HG03520 (cell line): Measurements from ENCODE around the gene PPHLN1.
A peak's percentile ranks its signal among the peaks of the same experiment; 100 is the strongest.

Experiments
- ATAC-seq: cut with Tn5 transposase; IDR thresholded peaks from one replicate; pipeline ENCODE4 v1.9.1; 2021; ENCODE audit warnings: mild to moderate bottlenecking, moderate library complexity; ENCODE audit not compliant: unreplicated experiment

Gene PPHLN1, protein sequence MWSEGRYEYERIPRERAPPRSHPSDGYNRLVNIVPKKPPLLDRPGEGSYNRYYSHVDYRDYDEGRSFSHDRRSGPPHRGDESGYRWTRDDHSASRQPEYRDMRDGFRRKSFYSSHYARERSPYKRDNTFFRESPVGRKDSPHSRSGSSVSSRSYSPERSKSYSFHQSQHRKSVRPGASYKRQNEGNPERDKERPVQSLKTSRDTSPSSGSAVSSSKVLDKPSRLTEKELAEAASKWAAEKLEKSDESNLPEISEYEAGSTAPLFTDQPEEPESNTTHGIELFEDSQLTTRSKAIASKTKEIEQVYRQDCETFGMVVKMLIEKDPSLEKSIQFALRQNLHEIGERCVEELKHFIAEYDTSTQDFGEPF

DNA sequence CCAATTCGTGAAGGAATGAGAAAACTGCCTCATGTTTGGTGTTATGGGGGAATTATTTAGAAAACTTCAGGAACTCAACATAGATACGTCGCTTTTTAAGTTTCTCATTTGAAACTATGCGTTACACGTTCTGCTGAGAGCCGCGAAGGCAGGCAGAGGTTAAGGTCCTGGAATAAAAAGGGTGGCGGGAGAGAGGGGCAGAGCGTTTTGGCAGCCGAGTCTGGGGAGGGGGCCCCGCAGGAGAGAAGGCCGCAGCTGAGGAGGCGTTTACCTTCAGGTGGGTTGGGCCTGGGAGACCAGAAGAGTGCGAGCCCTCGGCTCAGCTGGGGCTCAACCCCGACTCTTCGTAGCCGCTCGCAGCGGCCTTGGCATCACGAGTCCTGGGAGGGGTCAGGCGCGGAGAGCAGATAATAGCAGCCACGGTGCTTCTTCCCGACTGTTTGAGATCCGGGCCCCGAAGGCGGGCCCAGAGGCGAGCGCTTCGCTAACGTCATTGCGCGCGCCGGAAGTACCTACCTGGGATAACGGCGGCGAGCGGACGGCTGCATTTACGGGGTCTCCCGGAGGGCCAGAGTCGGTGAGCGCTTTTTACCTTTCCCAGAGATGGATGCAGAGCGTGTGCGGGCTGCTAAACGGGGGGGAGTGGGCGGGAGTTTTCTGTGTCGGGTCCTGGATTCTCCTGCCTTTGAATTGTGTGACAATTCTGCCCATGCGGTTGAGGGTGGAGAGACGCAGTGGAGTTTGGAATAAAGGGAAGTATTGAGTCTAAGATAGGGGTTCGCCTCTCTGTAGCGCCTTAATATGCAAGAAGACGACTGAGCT lies at the start of gene PPHLN1, which contains the start of gene ZCRB1:
Gene PPHLN1 (plus strand): TSS at position 515 of the 822 bp plus-strand sequence. CDS start 9,736 bp downstream, outside the sequence.
Gene ZCRB1 (minus strand): TSS at position 442 of the 822 bp plus-strand sequence. CDS start 1,992 bp downstream, outside the sequence.
- ATAC-seq: peak; percentile 91

DNA sequence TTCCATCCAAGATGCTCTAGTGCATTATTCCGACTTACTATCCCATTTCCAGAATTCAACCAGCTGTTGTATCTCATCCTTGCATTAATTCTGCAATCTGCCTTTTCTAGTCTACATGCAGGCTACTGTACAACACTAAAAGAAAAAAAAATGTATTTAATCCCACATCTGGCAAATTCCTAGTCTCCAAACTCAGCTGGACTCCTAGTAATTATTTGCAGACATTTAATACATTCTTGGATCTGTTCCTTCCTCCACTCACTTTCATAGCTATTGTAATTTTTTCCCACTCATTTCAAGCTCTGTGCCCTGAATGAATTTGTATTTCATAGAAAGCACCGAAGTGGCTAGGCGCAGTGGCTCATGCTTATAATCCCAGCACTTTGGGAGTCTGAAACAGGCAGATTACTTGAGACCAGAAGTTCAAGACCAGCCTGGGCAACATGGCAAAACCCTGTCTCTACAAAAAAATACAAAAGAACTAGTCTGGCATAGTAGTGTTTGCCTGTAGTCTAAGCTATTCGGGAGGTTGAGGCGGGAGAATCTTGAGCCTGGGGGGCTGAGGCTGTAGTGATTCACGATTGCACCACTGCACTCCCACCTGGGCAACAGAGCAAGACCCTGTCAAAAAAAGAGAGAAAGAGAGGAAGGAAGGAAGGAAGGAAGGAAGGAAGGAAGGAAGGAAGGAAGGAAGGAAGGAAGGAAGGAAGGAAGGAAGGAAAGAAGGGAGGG lies 48.4 kb upstream of the PPHLN1 start:
- no peak for ATAC-seq

DNA sequence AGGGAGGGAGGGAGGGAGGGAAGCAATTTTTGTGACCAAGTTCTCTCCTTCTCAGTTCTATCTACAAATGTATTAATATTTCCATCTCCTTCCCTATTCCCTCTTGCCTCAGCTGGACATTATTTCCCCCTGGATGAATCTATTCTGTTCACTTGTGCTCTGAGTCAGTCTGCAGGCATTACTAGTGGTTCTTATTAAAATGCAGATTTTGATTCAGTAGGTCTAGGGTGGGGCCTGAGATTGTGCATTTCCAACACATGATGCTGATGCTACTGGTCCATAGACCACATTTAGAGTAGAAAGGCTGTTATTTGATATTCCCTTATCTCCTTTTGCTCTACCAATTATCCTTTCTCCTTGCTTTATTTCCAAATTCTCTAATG lies 47.8 kb upstream of the PPHLN1 start:
- no peak for ATAC-seq

DNA sequence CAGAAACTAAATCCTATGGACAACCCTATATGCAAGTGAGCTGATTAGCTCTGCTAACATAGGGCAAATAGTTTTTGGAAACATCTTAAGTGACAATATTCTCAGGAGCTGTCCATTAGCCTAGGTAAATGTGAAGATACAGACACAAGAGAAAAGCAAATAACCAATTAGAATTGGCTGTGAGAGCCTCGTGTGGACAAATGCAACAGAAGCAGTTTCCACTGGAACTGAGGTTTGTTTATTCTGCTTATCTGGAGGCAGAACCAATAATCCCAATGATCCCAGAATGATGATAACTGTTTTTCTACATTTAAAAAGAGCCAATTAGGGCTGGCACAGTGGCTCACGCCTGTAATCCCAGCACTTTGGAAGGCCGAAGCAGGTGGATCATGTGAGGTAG lies 44.7 kb upstream of the PPHLN1 start:
- no peak for ATAC-seq

DNA sequence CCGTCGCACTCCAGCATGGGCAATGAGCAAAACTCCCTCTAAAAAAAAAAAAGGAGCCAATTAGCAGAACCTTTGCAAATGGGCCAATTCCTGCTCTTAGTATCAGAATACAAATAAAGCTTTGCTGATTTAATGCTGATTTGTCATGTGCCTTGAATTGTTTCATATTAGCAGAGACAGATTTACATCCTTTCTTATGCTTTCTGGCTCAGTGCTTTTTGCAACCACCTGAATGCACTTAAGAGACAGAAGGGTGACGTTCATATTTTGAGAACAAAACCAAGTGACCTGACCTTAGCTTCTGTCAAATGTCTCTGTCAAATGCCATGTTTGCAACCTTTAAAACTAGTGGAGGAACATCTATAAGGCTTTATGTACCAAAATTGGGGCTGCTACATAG lies 44.1 kb upstream of the PPHLN1 start:
- ATAC-seq: no peak

DNA sequence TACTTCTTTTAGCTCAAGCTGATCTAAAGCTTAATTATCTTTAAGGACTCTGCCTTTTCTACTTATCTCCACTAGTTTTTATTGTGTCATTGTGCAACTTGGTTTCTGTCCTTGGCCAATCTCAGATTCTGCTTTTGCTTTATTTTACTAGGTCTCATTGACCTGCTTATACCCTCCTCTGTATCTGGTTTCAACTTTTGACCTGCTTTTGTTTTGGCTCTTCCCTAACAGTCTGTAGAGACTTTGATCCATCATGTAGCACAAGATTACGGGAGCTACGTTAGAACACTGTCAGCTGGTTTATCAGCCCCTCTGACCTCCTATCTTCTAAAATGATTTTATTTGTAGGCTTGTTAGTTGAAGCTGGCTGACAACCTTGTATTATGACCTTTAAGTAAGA lies 43.7 kb upstream of the PPHLN1 start:
- ATAC-seq: no peak

DNA sequence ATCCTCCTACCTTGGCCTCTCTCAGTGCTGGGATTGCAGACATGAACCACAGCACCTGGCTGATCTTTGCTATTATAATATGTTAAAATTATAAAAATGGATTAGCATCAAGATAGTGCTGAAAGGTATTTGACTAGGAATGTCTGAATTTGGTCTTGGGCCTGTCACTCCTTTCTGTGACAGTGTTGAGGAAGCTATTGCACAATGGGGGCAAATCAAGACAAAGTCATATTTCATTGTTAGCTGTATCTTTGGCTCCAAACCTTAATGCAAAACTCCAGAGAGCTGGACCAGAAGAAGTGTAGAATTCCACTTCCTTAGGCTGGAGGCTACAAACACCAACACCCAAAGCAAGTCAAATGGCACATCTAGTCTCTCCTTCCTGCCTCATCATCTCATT lies 42.2 kb upstream of the PPHLN1 start:
- ATAC-seq: no peak

DNA sequence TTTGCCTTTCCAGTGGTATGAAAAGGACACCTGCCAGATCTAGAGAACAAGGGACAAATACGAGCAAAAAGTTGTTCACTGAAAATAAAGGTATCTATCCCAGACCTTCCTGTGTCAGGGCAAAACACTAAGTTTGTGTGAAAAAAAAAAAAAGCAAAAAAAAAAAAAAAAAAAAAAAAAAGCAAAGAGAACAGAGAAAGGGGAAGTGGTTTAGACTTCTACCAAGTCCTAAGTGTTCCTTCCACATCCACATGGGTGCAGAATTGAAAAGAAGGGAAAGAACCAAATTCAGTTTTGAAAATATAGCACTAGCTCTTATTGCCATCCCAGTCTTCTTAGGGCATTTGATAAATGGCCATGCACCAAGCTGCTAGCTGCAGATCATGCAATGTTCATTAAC lies 41.8 kb upstream of the PPHLN1 start:
- ATAC-seq: no peak

DNA sequence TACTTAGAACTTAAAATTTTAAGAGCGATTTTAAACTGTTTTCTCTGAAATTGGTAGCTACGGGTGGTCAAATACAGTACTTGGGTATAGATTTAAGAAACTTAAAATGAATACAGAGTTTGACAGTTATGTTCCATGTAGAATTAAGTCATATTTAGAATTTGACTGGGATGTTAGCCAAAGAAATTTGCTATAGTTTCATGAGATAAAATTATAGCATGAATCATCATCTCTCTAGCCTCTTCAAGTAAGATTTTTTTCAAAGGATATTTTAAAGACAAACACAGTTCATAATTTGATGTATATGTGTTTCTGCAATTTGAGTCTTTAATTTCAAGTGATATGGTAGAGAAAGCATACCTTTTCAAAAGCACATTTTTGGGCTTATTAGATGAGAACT lies 41.1 kb upstream of the PPHLN1 start:
- no peak for ATAC-seq

DNA sequence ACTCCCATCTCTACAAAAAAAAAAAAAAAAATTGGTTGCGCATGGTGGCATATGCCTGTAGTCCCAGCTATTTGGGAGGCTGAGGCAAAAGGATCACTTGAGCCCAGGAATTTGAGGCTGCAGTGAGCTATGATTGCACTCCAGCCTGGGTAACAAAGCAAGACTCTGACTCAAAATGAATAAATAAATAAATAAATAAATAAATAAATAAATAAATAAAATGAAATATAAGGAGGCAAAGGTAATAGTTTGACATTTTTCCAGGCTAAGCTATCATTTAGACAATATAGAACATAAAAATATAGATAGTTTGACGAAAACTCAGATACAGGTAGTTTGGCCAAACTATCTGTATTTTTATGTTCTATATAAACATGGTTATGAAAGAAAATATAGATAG lies 40.5 kb upstream of the PPHLN1 start:
- no peak for ATAC-seq

DNA sequence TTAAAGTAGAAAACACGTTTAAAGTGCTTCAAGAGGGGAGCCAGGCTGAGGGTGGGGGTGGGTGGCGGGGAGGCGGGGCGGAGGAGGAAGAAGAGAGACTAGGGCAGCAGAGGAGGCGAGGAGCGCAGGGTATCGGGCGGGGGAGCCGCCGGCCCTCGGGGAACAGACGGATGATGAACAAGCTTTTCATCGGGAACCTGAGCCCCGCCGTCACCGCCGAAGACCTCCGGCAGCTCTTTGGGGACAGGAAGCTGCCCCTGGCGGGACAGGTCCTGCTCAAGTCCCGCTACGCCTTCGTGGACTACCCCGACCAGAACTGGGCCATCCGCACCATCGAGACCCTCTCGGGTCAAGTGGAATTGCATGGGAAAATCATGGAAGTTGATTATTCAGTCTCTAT lies 39.2 kb upstream of the PPHLN1 start:
- ATAC-seq: no peak

DNA sequence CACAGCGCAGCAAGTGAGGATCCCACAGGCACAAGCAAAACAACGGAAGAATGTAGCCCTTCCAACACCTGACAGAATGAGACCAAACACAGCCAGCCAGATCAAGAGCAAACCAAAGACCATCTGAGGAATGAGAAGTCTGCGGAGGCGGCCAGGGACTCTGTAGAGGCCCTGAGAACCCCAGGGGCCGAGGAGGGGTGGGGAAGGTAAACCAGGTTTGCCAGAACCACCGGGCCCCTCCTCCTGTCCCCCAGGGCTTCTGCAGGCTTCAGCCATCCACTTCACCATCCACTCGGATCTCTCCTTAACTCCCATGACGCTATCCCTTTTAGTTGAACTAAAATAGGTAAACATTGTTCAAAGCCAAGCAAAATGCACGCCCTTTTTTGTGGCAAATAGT lies 37.4 kb upstream of the PPHLN1 start:
- no peak for ATAC-seq

DNA sequence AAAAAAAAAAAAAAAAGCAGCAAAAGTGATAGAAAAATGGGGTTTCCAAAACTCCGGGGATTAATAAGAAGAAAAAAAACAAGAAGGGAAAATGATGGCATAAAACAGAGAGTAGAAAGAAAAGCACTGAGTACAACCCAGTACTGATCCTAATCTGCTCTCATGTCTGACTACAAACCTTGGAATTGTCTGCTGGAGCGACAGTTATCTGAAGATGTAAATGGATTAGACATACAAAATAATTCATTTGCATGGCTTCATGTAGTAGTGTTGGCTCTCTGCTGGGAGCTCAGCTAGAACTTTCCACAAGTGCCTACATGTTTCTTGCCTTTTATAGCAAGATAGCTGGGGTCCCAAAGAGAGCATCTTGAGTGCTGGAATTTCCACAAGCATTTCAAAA lies 34.3 kb upstream of the PPHLN1 start:
- ATAC-seq: no peak

DNA sequence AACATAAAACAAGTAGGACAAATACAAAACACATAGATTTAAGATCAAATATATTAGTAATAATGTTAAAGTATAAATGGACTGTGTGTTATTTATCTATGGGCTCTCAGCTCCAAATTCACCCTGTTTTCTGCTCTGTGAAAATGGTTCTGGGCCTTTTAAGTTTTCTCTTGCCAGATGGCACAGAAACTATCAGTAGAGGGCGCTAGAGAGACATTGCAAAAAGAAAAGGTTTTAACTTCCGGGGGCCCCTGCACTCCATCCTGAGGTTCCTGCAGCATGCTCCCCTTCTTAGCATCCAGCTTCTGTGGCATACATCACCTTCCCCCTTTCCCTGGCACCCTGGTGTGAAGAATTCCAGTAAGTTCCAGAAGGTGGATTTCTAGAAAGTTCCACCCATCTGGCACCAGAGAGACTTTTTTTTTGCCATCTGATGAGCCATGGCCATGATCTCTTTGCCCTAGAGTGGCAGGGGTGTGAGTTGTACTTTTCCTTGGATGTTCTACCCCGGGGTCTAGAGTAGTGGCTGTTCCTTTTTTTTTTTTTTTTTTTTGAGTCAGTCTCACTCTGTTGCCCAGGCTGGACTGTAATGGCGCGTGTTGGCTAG lies 29.4 kb upstream of the PPHLN1 start:
- no peak for ATAC-seq

DNA sequence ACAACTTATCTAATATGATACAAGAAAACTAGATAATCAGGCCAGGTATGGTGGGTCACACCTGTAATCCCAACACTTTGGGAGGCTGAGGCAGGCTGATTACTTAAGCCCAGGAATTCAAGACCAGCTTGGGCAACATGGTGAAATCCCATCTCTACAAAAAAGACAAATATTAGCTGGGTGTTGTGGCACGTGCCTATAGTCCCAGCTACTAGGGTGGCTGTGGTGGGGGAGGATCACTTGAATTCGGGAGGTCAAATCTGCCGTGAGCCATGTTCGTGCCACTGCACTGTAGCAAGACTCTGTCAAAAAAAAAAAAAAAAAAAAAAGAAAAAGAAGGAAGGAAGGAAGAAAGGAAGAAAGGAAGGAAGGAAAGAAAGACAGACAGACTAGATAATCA lies 27.1 kb upstream of the PPHLN1 start:
- ATAC-seq: no peak

DNA sequence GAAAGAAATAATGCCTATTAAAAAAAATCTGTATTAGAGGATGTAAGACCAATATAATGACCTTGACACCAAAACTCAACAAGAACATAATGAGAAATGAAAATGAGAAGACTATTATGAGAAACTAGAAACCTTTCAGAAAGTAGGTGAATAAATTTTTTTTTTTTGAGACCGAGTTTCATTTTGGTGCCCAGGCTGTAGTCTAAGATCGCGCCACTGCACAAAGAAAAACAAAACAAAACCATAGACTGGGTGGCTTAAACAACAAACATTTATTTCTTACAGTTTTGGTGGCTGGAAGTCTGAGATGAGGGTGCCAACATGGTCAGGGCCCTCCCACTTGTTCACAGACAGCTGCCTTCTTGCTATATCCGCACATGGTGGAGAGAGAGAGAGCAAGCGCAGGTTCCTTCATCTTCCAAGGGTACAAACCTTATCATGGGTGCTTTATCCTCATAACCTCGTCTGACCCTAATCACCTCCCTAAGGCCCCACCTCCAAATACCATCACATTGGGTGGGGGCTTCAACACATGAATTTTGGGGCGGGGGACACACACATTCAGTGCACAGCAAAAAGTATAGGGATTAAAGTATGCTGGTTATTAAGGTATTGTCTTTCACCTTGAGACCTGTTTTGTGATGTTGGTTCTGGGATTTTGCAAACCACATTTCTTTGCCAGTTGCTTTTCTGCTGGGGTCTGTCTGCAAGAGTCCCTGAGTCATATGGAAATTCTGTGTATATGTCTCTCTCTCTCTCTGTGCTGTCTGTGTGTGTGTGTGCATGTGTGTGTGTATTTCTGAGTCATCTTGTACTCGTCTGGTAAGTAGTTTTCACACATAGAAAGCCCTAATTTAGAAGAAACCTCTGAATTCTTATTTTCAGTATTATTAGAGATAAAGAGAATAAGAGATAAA lies 26.3 kb upstream of the PPHLN1 start:
- peak; percentile 78 for ATAC-seq

DNA sequence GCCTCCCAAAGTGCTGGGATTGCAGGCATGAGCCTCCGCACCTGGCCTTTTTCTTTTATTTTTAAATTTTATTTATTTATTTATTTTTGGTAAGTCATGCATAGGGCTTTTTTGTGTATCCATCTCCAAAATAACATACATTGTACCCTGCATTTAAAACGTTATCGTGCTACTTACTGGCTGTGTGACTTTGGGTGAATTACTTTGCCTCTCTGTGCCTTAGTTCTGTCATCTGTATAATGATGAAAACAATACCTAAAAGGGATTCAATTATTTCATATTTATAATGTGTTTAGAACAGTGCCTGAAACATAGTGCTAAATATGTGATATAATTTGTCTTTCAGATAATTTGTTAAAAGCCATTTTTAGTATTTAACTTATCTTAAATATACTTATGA lies 19.7 kb upstream of the PPHLN1 start:
- ATAC-seq: no peak

DNA sequence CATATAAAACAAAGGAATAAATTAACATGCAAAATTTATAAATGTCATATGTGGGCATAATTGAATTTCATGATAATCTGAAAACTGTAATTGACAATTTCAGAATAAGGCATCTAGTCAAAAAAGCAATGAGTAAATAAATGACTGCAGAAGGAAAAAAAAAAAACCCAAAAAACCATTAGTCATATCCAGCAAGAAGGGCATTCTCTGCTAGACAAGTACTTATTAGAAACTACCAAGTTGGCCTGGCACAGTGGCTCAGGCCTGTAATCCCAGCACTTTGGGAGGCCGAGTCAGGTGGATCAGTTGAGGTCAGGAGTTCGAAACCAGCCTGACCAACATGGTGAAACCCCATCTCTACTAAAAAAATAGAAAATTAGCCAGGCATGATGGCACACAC lies 17.6 kb upstream of the PPHLN1 start:
- no peak for ATAC-seq

DNA sequence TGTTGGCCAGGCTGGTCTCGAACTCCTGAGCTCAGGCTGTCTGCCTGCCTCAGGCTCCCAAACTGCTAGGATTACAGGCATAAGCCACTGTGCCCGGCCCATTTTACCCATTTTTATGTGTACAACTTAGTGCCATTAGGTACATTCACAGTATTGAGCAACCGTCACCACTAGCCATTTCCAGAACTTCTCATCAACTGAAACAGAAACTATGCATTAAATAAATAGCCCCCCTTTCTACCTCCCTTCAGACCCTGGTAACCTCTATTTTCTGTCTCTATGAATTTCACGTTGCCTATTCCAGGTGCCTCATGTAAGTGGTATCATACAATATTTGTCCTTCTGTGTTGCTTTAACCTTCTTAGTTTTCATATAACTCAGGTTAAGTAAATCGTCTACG lies 16.0 kb upstream of the PPHLN1 start:
- ATAC-seq: no peak

DNA sequence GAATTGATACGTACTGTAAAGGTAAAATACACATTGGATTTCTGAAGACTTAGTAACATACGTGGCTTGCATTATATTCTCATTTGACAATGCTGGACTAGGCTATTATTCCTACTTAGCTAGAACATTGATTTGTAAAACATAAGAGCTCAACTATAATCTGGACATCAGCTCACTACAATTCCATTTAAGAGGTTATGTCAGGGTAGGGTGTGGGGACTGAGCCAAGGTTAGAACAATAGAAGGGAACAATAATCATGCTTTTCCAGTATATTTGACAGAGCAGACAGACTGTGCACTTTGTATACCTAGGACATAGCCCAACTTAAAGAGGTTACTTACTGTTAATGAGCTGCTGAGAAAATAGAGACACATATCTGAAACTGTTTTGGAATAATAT lies 10.9 kb upstream of the PPHLN1 start:
- ATAC-seq: no peak
